SK-N-MC (cell line): ENCODE results near the gene DAPK1.

ENCODE experiments used
- DNase-seq: peaks from one replicate; pipeline ENCODE4 v3.0.0-alpha.2; 2011; ENCODE audit warnings: low read depth, low spot score
- H3K27ac ChIP-seq: fragments of 200-600 bp; sonication (generic); 2 replicates; pipeline ENCODE4 v1.5.1; 2016; ENCODE audit warnings: mixed run types
- H3K36me3 ChIP-seq: fragments of 200-600 bp; sonication (generic); 2 replicates; pipeline ENCODE4 v1.6.1; 2017; ENCODE audit warnings: antibody characterized with exemption, low read length, mixed read lengths; ENCODE audit not compliant: insufficient read depth
- H3K4me3 ChIP-seq: fragments of 200-600 bp; sonication (generic); 2 replicates; pipeline ENCODE4 v1.5.1; 2016
- H3K9ac ChIP-seq: fragments of 200-600 bp; sonication (generic); 2 replicates; pipeline ENCODE4 v1.8.0; 2017; ENCODE audit warnings: mixed run types, mixed read lengths; ENCODE audit not compliant: insufficient read length
- H3K9me3 ChIP-seq: fragments of 200-600 bp; sonication (generic); 2 replicates; pipeline ENCODE4 v1.6.1; 2017; ENCODE audit warnings: low read depth, mild to moderate bottlenecking, antibody characterized with exemption, low read length, moderate library complexity, mixed read lengths
- EZH2 ChIP-seq: fragments of 200-600 bp; sonication (generic); IDR thresholded peaks from one replicate; pipeline ENCODE4 v1.6.1; 2017; ENCODE audit warnings: antibody characterized with exemption
- FOXP2 ChIP-seq: optimal IDR thresholded peaks from 2 replicates; pipeline ENCODE3; 2011; ENCODE audit warnings: mild to moderate bottlenecking, moderate library complexity; ENCODE audit not compliant: insufficient read depth; ENCODE audit errors: extremely low read length, control extremely low read depth
- POLR2AphosphoS5 ChIP-seq: IDR thresholded peaks from 2 replicates; pipeline ENCODE4 v1.6.1; 2012; ENCODE audit warnings: mild to moderate bottlenecking, low read depth, low read length, borderline replicate concordance

Gene DAPK1

DNA sequence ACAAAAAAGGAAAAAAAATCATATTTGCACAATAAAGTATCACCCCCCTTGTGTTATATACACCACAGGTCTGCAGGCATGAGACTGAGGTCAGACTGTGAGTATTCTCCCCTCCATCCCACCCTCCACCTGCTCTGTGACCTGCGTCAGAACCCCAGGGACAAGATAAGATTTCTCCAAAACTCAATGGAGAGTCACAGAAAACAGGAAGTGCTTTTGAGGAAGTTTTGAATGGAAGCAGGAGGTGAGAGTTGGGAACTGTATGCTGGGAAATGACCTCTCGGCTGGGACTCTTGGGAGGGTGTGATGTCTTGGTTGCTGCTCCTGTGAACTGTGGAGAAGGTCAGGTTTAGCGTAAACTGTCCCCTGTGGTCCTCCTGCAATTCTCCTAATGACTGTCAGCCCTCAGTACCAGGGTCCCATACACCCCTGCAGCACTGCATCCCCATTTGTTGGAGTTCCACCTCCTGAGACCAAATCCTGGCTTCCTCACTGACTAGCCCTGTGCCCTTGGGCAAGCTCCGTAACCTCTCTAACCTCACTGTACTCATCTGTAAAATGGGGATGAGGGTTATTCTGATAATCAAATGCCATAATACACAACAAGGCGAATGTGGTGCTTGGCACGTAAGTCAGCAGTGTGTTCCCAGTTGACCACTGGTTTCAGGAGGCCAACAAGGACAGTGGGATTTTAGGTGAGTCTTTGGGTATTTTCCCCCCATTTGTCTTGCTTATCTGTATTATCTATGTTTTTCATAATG is 221.4 kb downstream of the DAPK1 start:
- Histone ChIP-seq H3K9ac (no peak overlapping the region), H3K4me3 (no peak overlapping the region), H3K27ac (no peak overlapping the region), H3K9me3 (no peaks in the 10 kb centered on the region), H3K36me3 (no peaks in the 10 kb centered on the region)
- no peak for TF ChIP-seq POLR2AphosphoS5
- no peak for TF ChIP-seq FOXP2
- no peak for TF ChIP-seq EZH2
- DNase-seq = no peak

- no peak for TF ChIP-seq EZH2
- no peak for TF ChIP-seq FOXP2
- TF ChIP-seq POLR2AphosphoS5 = no peak
- Histone ChIP-seq H3K9me3 (no peaks in the 10 kb centered on the region), H3K36me3 (no peaks in the 10 kb centered on the region), H3K27ac (no peak overlapping the region), H3K9ac (no peak overlapping the region), H3K4me3 (no peak overlapping the region)
- no peak for DNase-seq
Measured at GRCh38 chr9:87720173-87720572, 222.5 kb downstream of the DAPK1 start.

DNA sequence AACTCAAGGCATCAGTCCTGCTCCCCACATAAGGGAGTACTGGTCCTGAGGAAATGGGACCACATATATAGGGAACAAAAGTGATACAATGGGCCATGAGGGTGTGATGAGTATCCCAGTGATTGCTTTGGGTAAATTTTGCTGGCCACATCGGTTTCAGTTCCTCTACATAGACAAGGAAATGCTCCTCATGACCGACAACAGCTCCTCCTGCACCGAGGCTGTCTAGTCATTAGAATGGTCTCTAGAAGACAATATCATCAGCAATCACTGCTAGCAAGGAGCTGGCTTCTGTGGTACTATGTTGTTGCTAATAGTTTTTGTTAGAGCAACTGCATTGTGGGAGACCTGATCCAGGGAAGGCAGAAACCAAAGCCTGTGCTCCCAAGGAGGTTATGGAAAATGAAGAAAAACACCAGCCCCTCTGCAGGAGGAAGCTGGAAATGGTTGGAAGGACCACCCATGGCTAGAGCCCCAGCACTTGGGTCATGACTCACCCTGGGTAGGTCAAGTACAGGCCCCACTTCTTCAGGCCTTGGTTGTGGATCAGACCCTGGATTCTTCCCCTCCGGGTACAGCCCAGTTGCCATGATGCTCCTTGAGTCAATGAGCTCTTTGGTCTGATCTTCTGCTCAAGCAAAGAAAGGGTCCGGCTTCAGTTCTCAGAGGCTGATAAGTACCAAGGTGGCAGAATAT is 224.9 kb downstream of the DAPK1 start:
- Histone ChIP-seq H3K4me3 (no peak overlapping the region), H3K27ac (no peak overlapping the region), H3K36me3 (no peaks in the 10 kb centered on the region), H3K9ac (no peak overlapping the region), H3K9me3 (no peaks in the 10 kb centered on the region)
- DNase-seq = no peak
- TF ChIP-seq EZH2 (no peak), POLR2AphosphoS5 (no peak), FOXP2 (no peak)

GRCh38 chr9:87725356-87725899 is 227.8 kb downstream of the DAPK1 start:
- DNase-seq = no peak
- no peak overlapping the region for H3K9ac ChIP-seq
- TF ChIP-seq FOXP2 = peak; percentile 41
- TF ChIP-seq EZH2 = no peak
- no peaks in the 10 kb centered on the region for H3K9me3 ChIP-seq
- H3K4me3 ChIP-seq = peak overlapping the region; percentile 72
- no peak overlapping the region for H3K27ac ChIP-seq
- H3K36me3 ChIP-seq = no peaks in the 10 kb centered on the region

- Histone ChIP-seq H3K4me3 (peak within 1 kb of the TSS; percentile 72), H3K36me3 (no peaks in the 10 kb centered on the region), H3K27ac (no peak within 1 kb of the TSS), H3K9me3 (no peaks in the 10 kb centered on the region), H3K9ac (no peak within 1 kb of the TSS)
- no peak for DNase-seq
- TF ChIP-seq POLR2AphosphoS5 = no peak
Measured at GRCh38 chr9:87725900-87726709, 228.4 kb downstream of the DAPK1 start, which contains the start of gene CTSL. TSS of gene CTSL (plus strand) at chr9:87726119. CDS start at chr9:87727604, 1,485 bp downstream.

GRCh38 chr9:87729246-87729645 is 231.6 kb downstream of the DAPK1 start:
- Histone ChIP-seq H3K27ac (no peak overlapping the region), H3K9ac (no peak overlapping the region), H3K4me3 (no peak overlapping the region), H3K36me3 (no peaks in the 10 kb centered on the region), H3K9me3 (no peaks in the 10 kb centered on the region)
- no peak for DNase-seq
- TF ChIP-seq FOXP2 (no peak), POLR2AphosphoS5 (no peak), EZH2 (no peak)

GRCh38 chr9:87731321-87731720 is 233.7 kb downstream of the DAPK1 start:
- H3K4me3 ChIP-seq = no peak overlapping the region
- H3K9ac ChIP-seq = no peak overlapping the region
- no peak overlapping the region for H3K27ac ChIP-seq
- no peaks in the 10 kb centered on the region for H3K36me3 ChIP-seq
- DNase-seq = no peak
- H3K9me3 ChIP-seq = no peaks in the 10 kb centered on the region
- TF ChIP-seq EZH2 = no peak
- TF ChIP-seq POLR2AphosphoS5 = no peak

DNA sequence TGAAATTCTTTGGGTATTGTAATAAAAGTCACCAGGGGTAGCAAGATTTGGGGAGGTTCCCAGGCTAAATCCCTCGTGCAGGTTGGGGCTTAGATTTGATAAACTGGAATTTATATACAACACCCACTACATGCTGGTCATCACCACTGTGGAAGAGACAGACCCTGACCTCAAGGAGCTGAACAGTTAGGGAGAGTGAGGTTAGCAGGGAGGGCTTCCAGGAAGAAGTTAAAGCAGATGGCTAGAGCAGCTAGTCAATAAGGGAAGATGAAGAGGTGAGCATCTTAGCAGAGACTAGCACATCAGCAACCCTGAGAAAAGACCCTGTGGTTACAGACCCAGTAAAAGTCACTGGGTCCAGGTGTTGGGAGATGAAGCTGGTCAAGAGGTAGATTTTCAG is 234.7 kb downstream of the DAPK1 start:
- H3K36me3 ChIP-seq = no peaks in the 10 kb centered on the region
- H3K4me3 ChIP-seq = no peak overlapping the region
- no peak overlapping the region for H3K27ac ChIP-seq
- no peak for TF ChIP-seq EZH2
- TF ChIP-seq FOXP2 = no peak
- no peak for TF ChIP-seq POLR2AphosphoS5
- no peaks in the 10 kb centered on the region; the same call in 1 of the 2 replicates for H3K9me3 ChIP-seq
- DNase-seq = no peak
- no peak overlapping the region for H3K9ac ChIP-seq
